Superior temporal gyrus (tissue), 1 donor: Measurements from ENCODE around the gene OR2B2.

Experiments
- DNase-seq: peaks from one replicate; pipeline ENCODE4 v3.0.0-alpha.2; 2016; ENCODE audit errors: extremely low spot score

The OR2B2 gene

GRCh38 chr6:27893836-27894807 is 18.1 kb downstream of the OR2B2 start:
- peak; percentile 96 for DNase-seq

GRCh38 chr6:27893059-27893835 is 18.9 kb downstream of the OR2B2 start:
- peak; percentile 79 for DNase-seq

GRCh38 chr6:27892649-27893058 is 19.5 kb downstream of the OR2B2 start:
- DNase-seq = no peak

GRCh38 chr6:27891320-27891875 is 20.8 kb downstream of the OR2B2 start:
- DNase-seq = no peak

GRCh38 chr6:27890445-27891319 is 21.5 kb downstream of the OR2B2 start:
- DNase-seq = peak; percentile 51

- no peak for DNase-seq
Observed at GRCh38 chr6:27889628-27890444, 22.4 kb downstream of the OR2B2 start.

- no peak for DNase-seq
Observed at GRCh38 chr6:27889275-27889627, 22.9 kb downstream of the OR2B2 start.

- no peak for DNase-seq
Observed at GRCh38 chr6:27888566-27888965, 23.6 kb downstream of the OR2B2 start.

- DNase-seq = no peak
Observed at GRCh38 chr6:27886073-27886472, 26.1 kb downstream of the OR2B2 start.

- DNase-seq = no peak
Observed at GRCh38 chr6:27883136-27883535, 29.1 kb downstream of the OR2B2 start.

- DNase-seq = no peak
Observed at GRCh38 chr6:27882624-27883023, 29.6 kb downstream of the OR2B2 start.

GRCh38 chr6:27879837-27880236 is 32.4 kb downstream of the OR2B2 start:
- no peak for DNase-seq

- no peak for DNase-seq
Observed at GRCh38 chr6:27874016-27874415, 38.2 kb downstream of the OR2B2 start.

GRCh38 chr6:27873021-27873940 is 38.9 kb downstream of the OR2B2 start:
- DNase-seq = no peak

GRCh38 chr6:27872642-27873020 is 39.6 kb downstream of the OR2B2 start:
- DNase-seq = peak; percentile 15

- DNase-seq = peak; percentile 44
Observed at GRCh38 chr6:27871924-27872638, 40.1 kb downstream of the OR2B2 start.

GRCh38 chr6:27870291-27870870 is 41.8 kb downstream of the OR2B2 start:
- no peak for DNase-seq

- DNase-seq = no peak
Observed at GRCh38 chr6:27868311-27868710, 43.9 kb downstream of the OR2B2 start.

- DNase-seq = no peak
Observed at GRCh38 chr6:27867945-27868300, 44.3 kb downstream of the OR2B2 start.
